ENCODE measurements around the gene ARHGEF6.
A peak's percentile ranks its signal among the peaks of the same experiment; 100 is the strongest.

The ARHGEF6 gene

GRCh38 chrX:136646602-136647239 is 134.0 kb downstream of the ARHGEF6 start:
- DNase-seq (ENCODE audit: low read depth): peak; percentile 24

DNA sequence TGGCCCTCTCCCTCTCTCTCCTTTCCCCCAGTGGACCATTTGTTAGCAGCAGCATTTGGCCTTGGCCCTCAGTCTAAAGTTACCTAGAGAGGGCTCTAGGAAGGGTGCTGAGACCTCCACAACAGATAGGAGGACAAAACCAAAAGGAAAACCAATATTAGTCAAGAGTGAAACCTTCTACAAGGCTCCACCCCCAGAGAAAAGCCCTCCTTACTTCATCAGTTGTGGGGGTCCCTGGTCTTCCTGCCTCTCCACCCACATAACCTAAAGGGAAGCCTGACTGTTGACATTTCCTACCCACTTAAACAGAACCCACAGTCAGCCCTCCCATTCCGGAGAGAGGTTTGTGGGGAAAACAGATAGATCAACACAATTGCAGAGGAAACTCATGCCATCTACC is 137.5 kb downstream of the ARHGEF6 start:
- DNase-seq (ENCODE audit: low read depth): no peak

GRCh38 chrX:136639506-136640176 is 141.1 kb downstream of the ARHGEF6 start:
- no peak for DNase-seq (ENCODE audit: low read depth)

GRCh38 chrX:136636121-136636520 is 144.6 kb downstream of the ARHGEF6 start:
- DNase-seq (ENCODE audit: low read depth): no peak

GRCh38 chrX:136635235-136635634 is 145.5 kb downstream of the ARHGEF6 start:
- DNase-seq (ENCODE audit: low read depth): no peak

DNA sequence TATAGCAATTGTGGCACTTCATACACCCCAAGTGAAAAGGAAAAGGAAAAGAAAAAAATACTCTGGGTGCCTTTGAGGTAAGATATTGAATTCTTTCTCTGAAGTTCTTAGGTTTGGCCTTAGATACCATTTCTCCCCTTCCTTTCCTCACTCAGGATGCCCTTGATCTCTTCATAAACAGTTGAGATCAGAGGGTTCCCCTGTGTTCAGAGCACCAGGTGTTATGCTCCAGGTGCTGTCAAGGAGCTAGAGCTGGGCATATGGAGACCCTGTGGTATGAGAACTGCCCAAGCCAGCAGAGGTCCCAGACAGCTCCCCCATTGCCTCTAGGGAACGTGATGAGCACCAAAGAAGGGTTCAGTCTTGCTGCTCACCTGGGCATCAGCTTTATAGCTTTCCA is 149.9 kb downstream of the ARHGEF6 start:
- no peak for DNase-seq (ENCODE audit: low read depth)

DNA sequence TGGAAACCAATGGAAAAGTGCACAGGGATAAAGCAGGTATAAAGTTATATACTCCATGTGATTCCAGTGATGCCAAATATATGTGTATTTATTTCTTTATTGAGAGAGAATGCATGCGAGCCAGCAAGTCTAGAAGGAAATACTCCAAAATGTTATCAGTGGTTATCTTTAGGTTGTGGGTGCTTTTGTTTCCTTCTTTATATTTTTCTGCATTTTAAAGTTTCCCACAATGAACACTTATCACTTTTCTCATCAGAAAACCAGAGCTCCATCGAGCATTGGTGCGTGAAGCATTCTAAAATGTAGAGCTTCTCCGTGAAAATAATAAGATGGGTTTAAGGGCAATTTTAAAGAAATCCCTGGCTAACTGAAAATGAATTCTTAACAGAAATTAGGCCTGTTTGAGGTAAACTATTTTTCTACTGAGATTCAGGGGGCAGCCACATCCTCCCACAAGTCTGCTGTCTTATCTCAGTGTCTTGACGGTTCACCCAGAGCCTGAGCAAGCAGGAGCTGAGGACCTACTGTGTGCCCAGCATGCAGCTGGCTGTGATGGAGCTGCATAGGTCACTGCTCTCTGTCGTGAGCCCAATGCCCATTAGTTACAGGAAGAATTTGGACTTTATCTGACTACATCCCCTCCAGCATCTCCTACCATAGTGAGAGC is 151.5 kb downstream of the ARHGEF6 start:
- DNase-seq (ENCODE audit: low read depth): no peak

GRCh38 chrX:136627409-136627808 is 153.3 kb downstream of the ARHGEF6 start:
- DNase-seq (ENCODE audit: low read depth): no peak

- no peak for DNase-seq (ENCODE audit: low read depth)
Measured at GRCh38 chrX:136626891-136627290, 153.8 kb downstream of the ARHGEF6 start.

DNA sequence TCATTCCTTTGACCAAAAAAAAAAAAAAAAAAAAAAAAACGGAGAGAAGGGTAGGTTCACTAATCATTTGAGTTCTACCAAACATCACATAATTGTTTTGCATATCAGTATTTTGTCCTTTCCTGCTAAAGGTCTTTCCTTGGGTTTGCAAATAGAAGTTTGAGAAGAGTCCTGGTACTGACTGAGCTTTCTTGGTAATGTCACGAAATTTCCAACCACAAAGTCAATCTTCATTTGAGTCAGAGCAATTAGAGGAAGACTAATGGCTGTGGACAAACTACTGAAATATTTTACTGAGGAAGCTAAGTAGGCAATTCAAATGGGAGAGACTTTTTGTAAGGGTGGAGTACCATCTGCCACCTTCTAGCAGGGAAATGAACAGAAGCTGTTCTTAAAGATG is 154.5 kb downstream of the ARHGEF6 start:
- no peak for DNase-seq (ENCODE audit: low read depth)

DNA sequence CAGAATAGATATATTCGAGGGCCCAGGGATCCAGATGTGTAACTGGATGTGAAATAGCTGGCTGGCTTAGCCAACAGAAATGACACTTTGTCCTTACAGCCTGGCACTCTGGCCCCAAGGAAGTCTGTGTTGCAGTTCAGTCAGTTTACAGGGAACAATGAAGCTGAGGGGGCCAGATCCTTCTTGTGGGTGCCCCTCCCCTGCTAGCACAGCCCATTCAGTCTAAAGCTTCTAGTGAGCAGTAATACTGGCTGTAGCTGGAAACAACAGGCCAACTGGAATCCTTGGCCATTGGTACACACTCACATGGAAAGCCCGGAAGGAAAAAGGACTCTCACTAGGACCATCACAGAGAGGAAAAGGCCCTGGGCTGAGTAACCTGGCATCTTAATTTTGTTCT is 155.5 kb downstream of the ARHGEF6 start:
- no peak for DNase-seq (ENCODE audit: low read depth)

GRCh38 chrX:136623396-136623795 is 157.3 kb downstream of the ARHGEF6 start:
- DNase-seq (ENCODE audit: low read depth): no peak

DNA sequence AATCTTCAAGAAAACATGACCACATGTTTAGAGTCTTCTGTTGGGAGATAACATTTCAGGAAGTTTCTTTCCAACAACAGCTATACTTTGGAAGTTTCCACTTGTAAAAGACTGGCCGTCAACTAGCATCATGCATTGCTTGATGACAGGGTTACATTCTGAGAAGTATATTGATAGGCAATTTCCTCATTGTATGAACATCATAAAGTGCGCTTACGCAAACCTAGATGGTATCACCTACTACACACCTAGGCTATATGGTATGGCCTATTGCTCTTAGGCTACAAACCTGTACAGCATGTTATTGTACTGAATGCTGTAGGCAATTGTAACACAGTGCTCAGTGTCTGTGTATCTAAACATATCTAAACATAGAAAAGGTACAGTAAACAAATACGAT is 158.2 kb downstream of the ARHGEF6 start:
- no peak for DNase-seq (ENCODE audit: low read depth)

DNA sequence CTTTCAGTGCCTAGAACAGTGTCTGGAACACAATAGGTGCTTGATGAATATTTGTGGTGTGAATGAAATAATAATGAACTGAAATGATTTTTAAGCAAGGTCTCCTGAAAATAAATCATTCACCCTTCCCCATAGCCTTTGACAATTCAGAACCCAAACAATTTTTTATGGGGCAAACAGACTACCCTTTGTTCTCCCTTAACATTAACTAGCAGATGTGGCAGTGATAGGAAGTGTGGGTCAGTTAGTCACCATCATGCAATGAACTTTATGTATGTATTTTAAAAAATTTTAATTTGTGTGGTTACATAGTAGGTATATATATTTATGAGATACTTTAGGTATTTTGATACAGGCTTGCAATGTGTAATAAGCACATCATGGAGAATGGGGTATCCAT is 160.0 kb downstream of the ARHGEF6 start:
- DNase-seq (ENCODE audit: low read depth): no peak

GRCh38 chrX:136619899-136620505 is 160.7 kb downstream of the ARHGEF6 start:
- no peak for DNase-seq (ENCODE audit: low read depth)

DNA sequence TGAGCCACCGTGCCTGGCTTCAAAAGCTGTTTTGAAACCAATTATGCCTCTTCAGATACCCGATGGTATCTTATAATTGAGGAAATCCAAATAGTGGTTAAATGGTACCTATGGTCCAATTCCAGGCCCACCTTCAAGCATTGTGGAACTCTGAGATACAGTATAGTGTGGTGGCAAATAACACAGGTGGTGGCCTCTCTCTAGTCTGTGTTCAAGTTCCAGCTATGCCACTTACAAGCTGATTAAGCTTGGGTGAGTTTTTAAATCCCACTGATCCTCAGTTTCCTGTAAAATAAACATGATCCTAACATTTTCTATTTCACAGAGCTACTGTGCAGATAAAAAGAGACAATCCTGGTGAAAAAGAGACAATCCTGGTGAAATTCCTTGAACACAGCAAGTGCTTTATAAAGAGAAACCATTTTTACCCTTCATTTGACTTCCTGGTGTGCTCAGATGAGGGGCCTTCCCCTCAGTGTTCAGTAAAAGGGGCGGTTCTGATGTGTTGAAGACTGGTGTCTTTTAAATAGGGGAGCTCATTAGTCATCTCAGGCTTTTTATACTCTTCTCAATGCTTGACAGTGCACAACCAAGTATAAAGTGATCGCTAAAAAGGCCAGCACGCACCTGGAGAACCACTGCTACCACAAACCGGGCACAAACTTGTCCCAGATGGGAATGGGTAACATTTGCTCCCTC is 163.6 kb downstream of the ARHGEF6 start:
- DNase-seq (ENCODE audit: low read depth): no peak
